Bronchial epithelial cell (primary cell): ENCODE results near the gene CNOT6L. TPM values are rescaled to one million over a fixed set of nuclear protein-coding genes. Genes with fewer than 3 reads are reported as not detected.

Experiments used
- DNase-seq: peaks from one replicate; pipeline ENCODE4 v3.0.0-alpha.2; 2010; ENCODE audit warnings: low read depth
- FAIRE-seq: peaks from 2 replicates; lab custom pipeline; 2011; peaks lifted over from hg19 to GRCh38; lab: Jason Lieb, UNC
- H3K27me3 ChIP-seq: 2 replicates; pipeline ENCODE4 v1.5.1; 2011; ENCODE audit warnings: low read length; ENCODE audit not compliant: control insufficient read depth, insufficient read depth
- H3K36me3 ChIP-seq: 2 replicates; pipeline ENCODE4 v1.5.1; 2011; ENCODE audit warnings: low read length; ENCODE audit not compliant: control insufficient read depth, insufficient read depth
- H3K4me3 ChIP-seq: 2 replicates; pipeline ENCODE4 v1.5.1; 2011; ENCODE audit warnings: mild to moderate bottlenecking, low read depth, low read length, control low read depth
- total RNA-seq: library from RNA; depleted of rRNA; stranded (reverse); fragments of >200 nt; gene quantifications from 2 replicates; pipeline ENCODE4 v1.2.1, GENCODE V29; 2014
- TF ChIP-seq, protein P1 (sequence below): IDR thresholded peaks from 2 replicates; pipeline ENCODE4 v1.5.1; 2011; ENCODE audit warnings: mild to moderate bottlenecking, moderate library complexity, low read length, control low read depth, inconsistent platforms; ENCODE audit not compliant: insufficient read depth, severe bottlenecking

Gene CNOT6L
- total RNA-seq, 1 donor from 2014 or later, result 15.0 TPM

DNA sequence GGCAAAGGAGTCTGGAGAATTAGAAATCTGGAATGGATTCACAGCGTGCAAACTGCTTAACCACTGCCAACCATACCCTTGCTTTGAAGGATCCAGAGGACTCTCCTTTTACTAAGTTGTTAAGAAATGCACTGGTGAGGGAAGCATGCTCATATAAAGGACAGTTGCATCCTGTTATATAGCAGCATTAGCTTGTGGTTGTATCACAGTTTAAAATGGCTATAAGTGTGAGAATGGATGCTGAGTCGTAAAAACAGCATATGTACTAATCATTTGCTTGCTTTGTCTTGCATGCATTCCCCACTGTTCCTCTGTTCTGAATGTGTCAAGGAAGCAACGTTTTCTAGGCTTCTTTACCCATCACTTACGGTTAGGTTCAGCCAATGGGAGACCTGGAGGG, 112.5 kb downstream of the CNOT6L start:
- H3K27me3 ChIP-seq, result no peaks in the 10 kb centered on the region
- peak; percentile 22 for DNase-seq
- TF ChIP-seq, protein P1, sequence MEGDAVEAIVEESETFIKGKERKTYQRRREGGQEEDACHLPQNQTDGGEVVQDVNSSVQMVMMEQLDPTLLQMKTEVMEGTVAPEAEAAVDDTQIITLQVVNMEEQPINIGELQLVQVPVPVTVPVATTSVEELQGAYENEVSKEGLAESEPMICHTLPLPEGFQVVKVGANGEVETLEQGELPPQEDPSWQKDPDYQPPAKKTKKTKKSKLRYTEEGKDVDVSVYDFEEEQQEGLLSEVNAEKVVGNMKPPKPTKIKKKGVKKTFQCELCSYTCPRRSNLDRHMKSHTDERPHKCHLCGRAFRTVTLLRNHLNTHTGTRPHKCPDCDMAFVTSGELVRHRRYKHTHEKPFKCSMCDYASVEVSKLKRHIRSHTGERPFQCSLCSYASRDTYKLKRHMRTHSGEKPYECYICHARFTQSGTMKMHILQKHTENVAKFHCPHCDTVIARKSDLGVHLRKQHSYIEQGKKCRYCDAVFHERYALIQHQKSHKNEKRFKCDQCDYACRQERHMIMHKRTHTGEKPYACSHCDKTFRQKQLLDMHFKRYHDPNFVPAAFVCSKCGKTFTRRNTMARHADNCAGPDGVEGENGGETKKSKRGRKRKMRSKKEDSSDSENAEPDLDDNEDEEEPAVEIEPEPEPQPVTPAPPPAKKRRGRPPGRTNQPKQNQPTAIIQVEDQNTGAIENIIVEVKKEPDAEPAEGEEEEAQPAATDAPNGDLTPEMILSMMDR, result no peak
- no peaks in the 10 kb centered on the region for H3K36me3 ChIP-seq
- no peak overlapping the region for H3K4me3 ChIP-seq
- no peak for FAIRE-seq

- Histone ChIP-seq H3K27me3 (no peaks in the 10 kb centered on the region), H3K36me3 (no peaks in the 10 kb centered on the region), H3K4me3 (no peak overlapping the region)
- DNase-seq (no peak), FAIRE-seq (no peak)
- TF ChIP-seq, protein P1, result no peak
Measured at GRCh38 chr4:77703666-77704065, 115.5 kb downstream of the CNOT6L start.

GRCh38 chr4:77701121-77701520, 118.0 kb downstream of the CNOT6L start:
- H3K36me3 ChIP-seq, result no peaks in the 10 kb centered on the region
- H3K4me3 ChIP-seq, result no peak overlapping the region
- TF ChIP-seq, protein P1, result no peak
- no peaks in the 10 kb centered on the region for H3K27me3 ChIP-seq
- FAIRE-seq (no peak), DNase-seq (no peak)

DNA sequence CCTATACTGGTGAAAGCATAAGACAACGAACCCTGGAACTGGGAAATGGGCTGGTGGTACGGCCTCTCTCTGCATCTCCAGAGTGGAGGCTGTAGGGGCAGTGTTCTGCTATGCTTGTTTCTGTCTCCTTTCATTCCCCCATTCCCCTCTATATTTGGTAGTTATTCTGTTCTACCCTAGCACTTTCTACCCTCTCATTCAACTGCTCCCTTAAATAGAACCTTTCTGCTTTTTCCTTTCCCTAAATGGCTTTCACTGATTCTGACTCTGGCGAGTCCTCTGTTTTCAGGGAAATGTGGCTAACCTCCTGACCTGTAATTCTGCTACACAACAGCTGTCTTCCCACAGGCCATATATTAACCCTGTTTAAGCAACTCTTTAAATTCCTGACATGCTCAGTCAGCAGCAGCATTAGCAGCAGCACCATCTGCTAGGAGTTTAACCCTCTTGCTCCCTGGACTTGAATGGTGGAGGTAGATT, 119.4 kb downstream of the CNOT6L start:
- FAIRE-seq (no peak), DNase-seq (peak; percentile 78)
- Histone ChIP-seq H3K27me3 (no peaks in the 10 kb centered on the region), H3K4me3 (no peak overlapping the region), H3K36me3 (no peaks in the 10 kb centered on the region)
- TF ChIP-seq, protein P1, result no peak

DNA sequence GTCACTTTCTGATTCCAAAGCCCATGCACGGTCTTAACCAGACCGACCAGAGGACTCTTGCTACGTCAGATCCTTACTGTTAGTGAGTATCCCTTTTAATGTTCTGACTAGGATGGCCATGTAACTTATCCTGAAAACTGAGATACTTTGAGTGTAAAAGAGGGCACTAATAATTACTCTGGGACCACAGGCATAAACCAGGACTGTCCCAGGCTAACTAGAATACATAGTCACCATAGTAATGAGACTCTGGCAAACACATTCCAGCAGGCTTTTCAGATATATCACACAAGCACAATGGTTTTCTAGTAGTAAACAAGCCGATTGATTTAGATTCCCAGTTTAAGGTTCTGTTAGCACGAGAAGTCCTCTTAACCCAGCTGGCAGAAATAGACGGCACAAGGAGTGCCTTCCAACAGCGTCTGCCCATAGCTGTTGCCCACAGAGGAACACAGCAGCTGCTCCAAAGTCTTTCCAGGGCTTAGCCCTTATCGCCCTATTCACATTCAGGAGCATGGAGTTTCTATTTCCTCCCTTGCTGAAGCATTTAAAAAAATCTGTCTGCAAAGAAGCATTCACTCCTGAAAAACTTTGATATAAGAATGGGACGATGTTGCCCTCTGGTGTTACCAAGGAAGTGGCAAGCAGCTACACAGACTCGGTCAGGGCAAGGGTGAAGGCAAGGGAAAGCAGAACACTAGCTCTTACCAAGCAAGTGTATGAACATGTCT, 121.1 kb downstream of the CNOT6L start:
- TF ChIP-seq, protein P1, result peak; percentile 69
- peak; percentile 79 for DNase-seq
- no peak for FAIRE-seq

More for the DNA sequence above, 121.1 kb downstream of the CNOT6L start:
- Histone ChIP-seq H3K36me3 (no peaks in the 10 kb centered on the region), H3K27me3 (no peaks in the 10 kb centered on the region), H3K4me3 (no peak overlapping the region)
